HEK293T (cell line): ENCODE data around the gene PTPRZ1.

Source experiments
- ARNT ChIP-seq: fragments of 450-650 bp; IDR thresholded peaks from 2 replicates; pipeline ENCODE4 v1.6.1; 2017; ENCODE audit warnings: mild to moderate bottlenecking
- BHLHE40 ChIP-seq: fragments of 450-650 bp; IDR thresholded peaks from 2 replicates; pipeline ENCODE4 v1.6.1; 2016; ENCODE audit warnings: mild to moderate bottlenecking, moderate library complexity, borderline replicate concordance
- CTBP1 ChIP-seq: fragments of 450-650 bp; IDR thresholded peaks from 2 replicates; pipeline ENCODE4 v1.6.1; 2016; ENCODE audit warnings: borderline replicate concordance
- ELF4 ChIP-seq: fragments of 450-650 bp; IDR thresholded peaks from 2 replicates; pipeline ENCODE4 v1.6.1; 2017; ENCODE audit warnings: antibody characterized with exemption
- FOXA1 ChIP-seq: fragments of 450-650 bp; IDR thresholded peaks from 2 replicates; pipeline ENCODE4 v1.6.1; 2016; ENCODE audit warnings: mild to moderate bottlenecking
- FOXK2 ChIP-seq: fragments of 450-650 bp; IDR thresholded peaks from 2 replicates; pipeline ENCODE4 v1.6.1; 2016; ENCODE audit warnings: mild to moderate bottlenecking
- PKNOX1 ChIP-seq: fragments of 450-650 bp; IDR thresholded peaks from 2 replicates; pipeline ENCODE4 v1.6.1; 2016
- ZNF384 ChIP-seq: fragments of 450-650 bp; IDR thresholded peaks from 2 replicates; pipeline ENCODE4 v1.6.1; 2016

GRCh38 chr7:122068999-122069398 is 196.0 kb downstream of the PTPRZ1 start:
- TF ChIP-seq ZNF384: no peak
- no peak for TF ChIP-seq BHLHE40
- TF ChIP-seq FOXK2: no peak
- no peak for TF ChIP-seq FOXA1
- no peak for TF ChIP-seq ARNT
- no peak for TF ChIP-seq CTBP1
- no peak for TF ChIP-seq PKNOX1
- no peak for TF ChIP-seq ELF4
